PC-9 (cell line): ENCODE results near the gene LRRC43. TPM values are rescaled to one million over a fixed set of nuclear protein-coding genes. Genes with fewer than 3 reads are reported as not detected.

Experiments used
- BruUV-seq: library from RNA; stranded (reverse); fragments of 400-500 nt; replicated peaks from 2 replicates; lab custom pipeline; 2021; lab: Mats Ljungman, UMichigan
- CTCF ChIA-PET: fragments of 300-600 bp; sonication (Branson Sonifier 250); formaldehyde crosslinking; loops from one replicate; lab custom pipeline; 2022; ENCODE audit warnings: antibody characterized with exemption; lab: Charles Lee
- POLR2A ChIA-PET: fragments of 300-600 bp; sonication (Branson Sonifier 250); formaldehyde crosslinking; loops from one replicate; lab custom pipeline; 2022; ENCODE audit warnings: antibody characterized with exemption; ENCODE audit not compliant: unreplicated experiment; lab: Charles Lee
- DNase-seq, 2 experiments: peaks; one replicate each; pipeline versions ENCODE4 v3.0.0 to v3.0.0-alpha.2; 2015 to 2022; ENCODE audit warnings: mixed read lengths in 1 of 2
- H2AFZ ChIP-seq: fragments of 200-600 bp; sonication (generic); 2 replicates; pipeline ENCODE4 v1.8.1; 2017; ENCODE audit warnings: antibody characterized with exemption
- H3F3A ChIP-seq: fragments of 200-600 bp; sonication (generic); 2 replicates; pipeline ENCODE4 v1.8.1; 2017; ENCODE audit warnings: antibody characterized with exemption, mild to moderate bottlenecking, low read depth; ENCODE audit not compliant: insufficient read depth
- H3K27ac ChIP-seq: fragments of 200-600 bp; sonication (generic); 2 replicates; pipeline ENCODE4 v1.6.1; 2016; ENCODE audit warnings: mixed run types
- H3K27me3 ChIP-seq: fragments of 200-600 bp; sonication (generic); 2 replicates; pipeline ENCODE4 v1.6.1; 2016; ENCODE audit warnings: low read depth, mixed run types; ENCODE audit not compliant: insufficient read depth
- H3K36me3 ChIP-seq: fragments of 200-600 bp; sonication (generic); 2 replicates; pipeline ENCODE4 v1.6.1; 2016; ENCODE audit warnings: low read depth, mixed run types
- H3K4me1 ChIP-seq: fragments of 200-600 bp; sonication (generic); replicated peaks from 2 replicates; pipeline ENCODE4 v1.6.1; 2016; ENCODE audit warnings: mixed run types; ENCODE audit not compliant: insufficient read depth
- H3K4me2 ChIP-seq: fragments of 200-600 bp; sonication (generic); 2 replicates; pipeline ENCODE4 v1.6.1; 2017; ENCODE audit warnings: mixed run types
- H3K4me3 ChIP-seq: fragments of 200-600 bp; sonication (generic); 2 replicates; pipeline ENCODE4 v1.6.1; 2016; ENCODE audit warnings: mixed run types
- H3K79me2 ChIP-seq: fragments of 200-600 bp; sonication (generic); 2 replicates; pipeline ENCODE4 v1.6.1; 2017; ENCODE audit warnings: low read depth, mixed run types
- H3K9me2 ChIP-seq: fragments of 200-600 bp; sonication (generic); 2 replicates; pipeline ENCODE4 v1.8.1; 2017; ENCODE audit warnings: mild to moderate bottlenecking; ENCODE audit not compliant: insufficient read depth
- H3K9me3 ChIP-seq: fragments of 200-600 bp; sonication (generic); 2 replicates; pipeline ENCODE4 v1.8.1; 2016; ENCODE audit warnings: low read depth; ENCODE audit not compliant: insufficient read depth
- H4K20me1 ChIP-seq: fragments of 200-600 bp; sonication (generic); 2 replicates; pipeline ENCODE4 v1.8.1; 2017; ENCODE audit not compliant: insufficient read depth
- CTCF ChIP-seq: fragments of 200-600 bp; sonication (generic); conservative IDR thresholded peaks from 2 replicates; pipeline ENCODE4 v1.6.1; 2017; ENCODE audit warnings: mixed run types, antibody characterized with exemption, mild to moderate bottlenecking, moderate library complexity
- EZH2 ChIP-seq: fragments of 200-600 bp; sonication (generic); IDR thresholded peaks from 2 replicates; pipeline ENCODE4 v1.8.0; 2017; ENCODE audit warnings: antibody characterized with exemption, low read depth
- intact Hi-C: fragments of 100-400 bp; cut with micrococcal nuclease; formaldehyde crosslinking; loops from one replicate; pipeline ENCODE4 v1.10.0; 2022; ENCODE audit not compliant: unreplicated experiment
- total RNA-seq: library from RNA; stranded (reverse); gene quantifications from 2 replicates; pipeline ENCODE4 v1.2.3, GENCODE V29; 2021

LRRC43 gene
- total RNA-seq, 1 experiment from 2014 or later, result 0.39 TPM

- Histone ChIP-seq H3K9me2 (no peaks in the 10 kb centered on the region), H3K4me2 (no peak overlapping the region), H3K79me2 (no peaks in the 10 kb centered on the region), H3K4me1 (no peaks in the 10 kb centered on the region), H3K27me3 (no peaks in the 10 kb centered on the region), H4K20me1 (no peaks in the 10 kb centered on the region), H3K4me3 (no peak overlapping the region), H3K9me3 (no peaks in the 10 kb centered on the region), H3F3A (peaks cover 29% of the 10 kb centered on the region; the same call in 1 of the 2 replicates), H3K27ac (no peak overlapping the region), H3K36me3 (peaks cover 7% of the 10 kb centered on the region; the same call in 1 of the 2 replicates), H2AFZ (no peak overlapping the region)
- ChIA-PET POLR2A (interaction anchor here (0.7 kb wide), 1 partner anchor 544 kb away, joined by 5 read pairs; the partner anchor contains the start of gene DENR), CTCF (no interaction called here)
- BruUV-seq, result TSS peak; percentile 3
- no peak for DNase-seq
- intact Hi-C loops, result no loop called here
- no peak for TF ChIP-seq EZH2
- no peak for TF ChIP-seq CTCF
Measured at GRCh38 chr12:122208073-122208820, 25.3 kb downstream of the LRRC43 start.

DNA sequence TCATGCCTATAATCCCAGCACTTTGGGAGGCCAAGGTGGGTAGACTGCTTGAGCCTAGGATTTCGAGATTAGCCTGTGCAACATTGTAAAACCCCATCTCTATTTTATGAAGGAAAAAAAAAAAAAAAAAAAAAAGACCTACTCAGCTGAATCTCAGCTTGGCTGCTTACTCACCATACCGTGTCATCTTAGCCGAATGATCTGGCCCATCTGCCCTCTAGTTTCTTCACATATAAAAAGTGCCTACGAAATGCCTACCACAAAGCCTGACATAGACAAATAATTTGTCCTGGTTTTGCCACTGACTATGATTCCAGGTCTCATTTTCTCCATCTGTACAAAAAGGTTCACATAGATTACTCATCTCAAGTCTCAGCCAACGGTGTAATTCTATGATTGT is 32.8 kb downstream of the LRRC43 start:
- H3K79me2 ChIP-seq, result peaks cover 1% of the 10 kb centered on the region
- H3K4me3 ChIP-seq, result no peak overlapping the region
- DNase-seq, result no peak
- intact Hi-C loops, result no loop called here
- no peaks in the 10 kb centered on the region for H3K9me2 ChIP-seq
- no peaks in the 10 kb centered on the region for H3K9me3 ChIP-seq
- no peaks in the 10 kb centered on the region for H3K27me3 ChIP-seq
- H3F3A ChIP-seq, result no peaks in the 10 kb centered on the region
- CTCF ChIA-PET, result no interaction called here
- H4K20me1 ChIP-seq, result peaks cover 4% of the 10 kb centered on the region
- no peaks in the 10 kb centered on the region for H3K4me1 ChIP-seq
- BruUV-seq, result no TSS peak
- POLR2A ChIA-PET, result no interaction called here
- H3K27ac ChIP-seq, result no peak overlapping the region
- no peak overlapping the region for H2AFZ ChIP-seq
- TF ChIP-seq CTCF (no peak), EZH2 (no peak)
- peaks cover 32% of the 10 kb centered on the region for H3K36me3 ChIP-seq
- H3K4me2 ChIP-seq, result no peak overlapping the region

DNA sequence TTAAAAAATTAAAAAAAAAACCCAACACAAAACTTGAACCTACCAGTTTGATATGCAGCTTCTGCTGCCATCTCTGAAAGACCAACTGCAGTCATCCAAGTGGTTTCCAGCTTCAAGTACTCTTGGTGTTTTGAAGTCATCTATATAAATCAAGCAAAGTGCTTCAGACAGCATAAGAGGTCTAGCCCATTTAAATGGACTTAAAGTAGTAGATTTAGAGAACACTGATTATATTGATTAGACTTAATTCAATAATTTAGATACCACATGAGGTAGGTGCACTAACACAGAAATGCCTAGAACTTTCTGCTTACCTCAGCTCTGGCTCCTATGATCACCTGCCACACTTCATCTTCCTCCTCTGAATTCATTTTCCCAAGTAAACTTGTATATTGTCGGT is 33.5 kb downstream of the LRRC43 start:
- Histone ChIP-seq H4K20me1 (peaks cover 7% of the 10 kb centered on the region), H3K79me2 (peaks cover 8% of the 10 kb centered on the region), H3K4me1 (no peaks in the 10 kb centered on the region), H3K27me3 (no peaks in the 10 kb centered on the region), H2AFZ (no peak overlapping the region), H3K4me2 (no peak overlapping the region), H3K9me2 (no peaks in the 10 kb centered on the region), H3K36me3 (peaks cover 33% of the 10 kb centered on the region), H3K9me3 (no peaks in the 10 kb centered on the region), H3K4me3 (no peak overlapping the region), H3F3A (0 out of 2 replicates have a peak, but pooled peaks cover under 1% of the 10 kb centered on the region), H3K27ac (no peak overlapping the region)
- CTCF ChIA-PET, result no interaction called here
- no peak for DNase-seq
- TF ChIP-seq EZH2 (no peak), CTCF (no peak)
- BruUV-seq, result no TSS peak
- POLR2A ChIA-PET, result no interaction called here
- intact Hi-C loops, result no loop called here
